HL-60/S4 treated with phorbol 12-myristate 13-acetate at 8.2 ng/mL for 4 days and 3 days (cell line): Measurements from ENCODE around the gene FER1L5.

Experiments used
- in situ Hi-C: fragments of 300-500 bp; cut with MboI; formaldehyde crosslinking; loops from 2 replicates; pipeline ENCODE4 v1.15.0; 2022; ENCODE audit warnings: low sequenced_read_pairs

FER1L5 gene

DNA sequence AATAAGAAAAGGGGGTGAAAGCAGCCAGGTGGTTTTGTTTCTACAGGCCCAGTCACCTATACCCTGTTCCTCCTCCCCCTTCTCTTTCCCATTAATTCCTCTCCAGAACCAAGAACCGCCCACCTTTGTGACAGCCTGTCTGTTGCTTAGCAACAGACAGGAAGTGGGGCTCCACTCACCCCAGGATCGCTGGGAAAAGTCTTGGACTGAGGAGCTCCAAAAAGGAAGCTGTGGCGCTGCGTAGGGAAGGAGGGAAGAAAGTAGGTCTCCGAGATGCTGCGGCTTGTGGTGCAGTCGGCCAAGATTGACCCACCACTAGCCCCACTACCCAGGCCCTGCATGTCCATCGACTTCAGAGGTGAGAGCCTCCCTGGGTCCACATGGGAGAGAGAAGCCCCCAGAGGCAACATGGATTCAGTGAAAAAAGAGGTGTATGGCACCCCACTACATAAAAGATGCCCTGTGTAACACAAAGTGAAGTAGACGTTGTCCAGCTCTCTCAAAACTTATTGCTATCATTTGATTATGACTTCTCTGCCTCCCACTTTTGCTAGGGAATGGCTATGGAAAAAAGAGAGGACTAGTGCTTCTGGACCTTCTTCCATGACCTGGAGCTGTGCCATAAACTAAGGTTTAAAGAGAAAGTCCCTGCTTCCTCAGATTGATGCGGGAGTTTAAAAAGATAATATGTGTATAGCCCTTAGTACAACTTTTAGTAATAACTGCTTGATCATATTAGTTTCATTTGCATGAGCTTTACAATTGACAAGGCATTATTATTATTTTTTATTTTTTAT, at the start of gene FER1L5:
Gene FER1L5, plus strand, starts transcription at position 201 of the 797 bp plus-strand sequence. Its CDS starts 73 bp downstream, at position 274.
- in situ Hi-C loops: no loop called here

DNA sequence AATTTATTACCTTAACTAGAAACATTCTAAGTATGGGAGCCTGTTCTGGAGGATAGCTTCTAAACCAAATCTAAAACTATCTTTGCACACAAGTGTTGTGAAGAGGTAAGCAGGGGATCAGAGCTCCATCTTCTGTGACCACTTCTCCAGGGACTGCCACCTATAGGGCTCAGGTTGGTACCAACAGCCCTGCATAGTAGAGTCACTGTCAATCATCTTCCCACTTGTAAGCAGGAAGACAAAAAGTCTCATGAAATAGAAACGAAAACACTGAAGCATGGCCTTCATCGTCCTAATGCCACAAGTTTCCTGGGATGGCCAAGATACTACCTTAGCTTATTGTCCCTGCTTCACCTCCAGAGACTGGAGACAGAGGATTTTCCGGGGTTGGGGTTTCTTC, 48.3 kb upstream of the FER1L5 start:
- in situ Hi-C loops: no loop called here

DNA sequence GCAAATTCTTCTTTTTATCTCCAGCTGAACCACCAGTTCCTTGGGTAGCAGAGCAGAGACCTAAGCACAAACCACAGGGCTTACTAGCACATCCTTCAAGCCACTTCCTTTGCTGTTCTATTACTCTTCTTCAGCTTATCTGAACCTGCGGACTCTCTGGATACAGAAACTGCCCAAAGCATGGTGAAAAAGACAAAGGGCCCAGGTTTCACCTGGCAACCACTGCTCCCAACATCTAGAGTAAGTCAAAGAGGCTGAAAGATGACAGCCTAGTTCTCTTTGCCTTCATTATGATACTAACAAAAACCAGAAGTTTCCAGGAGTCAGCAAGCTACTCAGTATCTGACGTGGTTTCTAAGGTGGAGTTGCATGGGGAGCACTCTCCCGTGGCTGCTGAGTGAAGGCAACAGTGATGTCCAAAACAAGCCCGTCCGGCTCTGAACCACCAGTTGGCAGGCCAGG, 47.8 kb upstream of the FER1L5 start:
- in situ Hi-C loops: no loop called here

DNA sequence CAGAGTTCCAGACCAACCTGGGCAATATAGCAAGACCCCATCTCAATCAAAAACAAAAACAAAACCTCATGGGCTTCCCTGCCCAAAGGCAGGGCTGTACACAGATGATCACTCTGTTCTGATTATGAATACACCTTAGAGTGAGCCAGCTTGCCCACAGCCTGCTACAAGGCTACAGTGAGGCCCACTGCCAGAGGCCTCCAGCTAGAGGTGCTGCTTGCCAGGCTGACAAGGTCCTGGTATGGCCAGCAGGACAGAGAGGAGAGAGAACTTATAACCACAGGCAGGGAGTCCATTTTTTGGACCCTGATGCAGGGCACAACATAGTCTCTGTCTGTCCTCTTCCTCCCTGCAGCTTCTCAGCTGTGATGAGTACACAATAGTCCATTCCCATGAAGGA, 46.0 kb upstream of the FER1L5 start:
- in situ Hi-C loops: no loop called here

DNA sequence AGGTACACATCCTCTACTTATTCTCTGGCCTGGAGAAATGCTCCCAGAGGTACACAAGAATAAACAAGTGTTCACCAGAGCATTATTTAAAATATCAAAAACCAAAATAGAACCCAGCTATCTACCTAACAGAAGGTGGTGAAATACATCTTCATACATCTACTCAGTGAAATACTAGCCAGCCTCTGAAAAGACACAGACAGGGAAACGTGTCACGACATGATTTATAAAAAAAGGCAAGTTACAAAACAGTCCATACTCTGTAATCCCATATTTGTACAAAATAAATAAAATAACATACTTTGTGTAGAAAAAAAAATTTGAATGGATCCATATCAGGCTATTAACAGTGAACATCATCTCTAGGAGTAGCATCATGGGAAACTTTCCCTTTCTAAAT, 42.6 kb upstream of the FER1L5 start:
- in situ Hi-C loops: no loop called here

DNA sequence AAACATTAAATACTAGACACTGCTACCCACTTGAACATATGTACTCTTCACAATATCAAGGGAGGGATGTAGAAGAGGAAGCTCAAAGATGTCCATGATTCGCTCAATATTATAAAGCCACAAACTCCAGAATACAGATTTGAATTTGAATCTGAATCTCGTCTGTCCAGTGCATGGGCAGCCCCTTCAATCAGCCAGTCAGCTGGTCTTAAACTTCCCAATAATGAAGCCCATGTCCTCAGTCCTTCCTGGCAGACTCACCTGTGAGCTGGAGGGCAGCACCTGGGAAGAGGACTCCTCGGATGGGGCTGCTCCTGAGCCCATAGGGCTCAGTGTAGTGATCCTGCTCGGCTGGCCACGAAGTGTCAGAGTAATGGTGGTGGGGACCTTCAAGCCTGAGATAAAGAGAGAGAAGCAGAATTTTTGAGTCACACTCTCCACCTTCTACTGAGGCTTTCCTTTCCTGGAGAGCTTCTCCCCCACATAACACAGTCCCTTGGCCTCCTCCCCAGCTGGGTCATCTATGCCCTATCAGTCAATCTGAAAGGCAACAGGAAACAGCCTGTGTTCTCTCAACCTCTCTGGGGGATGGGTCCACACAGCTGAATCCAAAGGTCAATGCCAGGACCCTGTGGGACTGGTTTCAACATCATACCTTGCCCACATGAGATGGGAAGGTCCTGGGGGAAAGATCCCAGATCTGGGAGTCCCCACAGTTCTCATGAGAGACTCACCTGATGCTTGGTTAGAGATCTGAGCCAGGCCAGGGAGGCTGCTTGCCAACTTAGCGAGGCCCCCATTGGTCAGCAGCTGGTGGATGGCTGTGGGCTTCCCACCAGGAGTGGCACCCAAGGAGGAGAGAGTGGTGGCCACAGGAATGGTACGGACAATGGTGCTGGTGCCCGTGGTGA, 40.9 kb upstream of the FER1L5 start:
- in situ Hi-C loops: no loop called here

DNA sequence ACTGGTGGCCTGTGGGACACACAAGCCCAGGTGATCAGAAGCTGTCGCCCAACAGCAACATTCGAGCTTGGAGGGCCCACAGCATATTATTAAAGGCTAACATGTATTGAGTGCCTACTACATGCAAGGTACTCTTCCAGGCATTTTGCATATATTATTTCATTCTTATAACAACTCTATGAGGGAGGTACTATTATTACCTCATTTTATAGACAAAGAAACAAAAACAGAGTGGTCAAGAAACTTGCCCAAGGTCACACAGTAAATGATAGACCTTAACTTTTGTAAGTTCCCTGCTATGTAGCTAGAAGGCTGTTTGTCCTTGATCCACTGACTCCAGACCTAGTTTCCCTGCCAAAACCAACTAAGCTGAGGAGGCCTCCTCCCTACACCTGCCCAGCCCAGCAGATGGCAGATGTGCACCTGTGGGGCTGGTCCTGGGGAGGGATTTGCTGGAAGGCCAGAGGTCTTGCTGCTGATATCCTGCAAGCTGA, 40.2 kb upstream of the FER1L5 start:
- in situ Hi-C loops: no loop called here

DNA sequence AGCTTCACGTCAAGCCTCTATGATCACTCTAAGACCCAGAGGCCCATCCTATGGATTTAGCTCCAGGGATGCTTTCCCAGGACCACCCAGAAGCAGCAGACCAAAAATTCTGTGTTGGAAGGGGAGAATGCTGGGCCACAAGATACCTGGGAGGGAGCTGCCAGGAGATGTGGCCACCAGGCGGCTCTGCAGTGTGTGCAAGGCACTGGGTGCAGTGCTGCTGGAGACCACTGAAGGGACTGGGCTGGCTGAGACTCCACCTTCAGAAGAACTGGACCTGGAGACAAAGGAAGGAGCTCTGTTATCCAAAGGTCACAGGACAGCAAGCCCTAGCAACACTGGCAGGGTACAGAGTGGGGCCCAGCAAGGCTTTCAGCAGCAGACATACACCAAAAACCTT, 38.5 kb upstream of the FER1L5 start:
- in situ Hi-C loops: no loop called here

DNA sequence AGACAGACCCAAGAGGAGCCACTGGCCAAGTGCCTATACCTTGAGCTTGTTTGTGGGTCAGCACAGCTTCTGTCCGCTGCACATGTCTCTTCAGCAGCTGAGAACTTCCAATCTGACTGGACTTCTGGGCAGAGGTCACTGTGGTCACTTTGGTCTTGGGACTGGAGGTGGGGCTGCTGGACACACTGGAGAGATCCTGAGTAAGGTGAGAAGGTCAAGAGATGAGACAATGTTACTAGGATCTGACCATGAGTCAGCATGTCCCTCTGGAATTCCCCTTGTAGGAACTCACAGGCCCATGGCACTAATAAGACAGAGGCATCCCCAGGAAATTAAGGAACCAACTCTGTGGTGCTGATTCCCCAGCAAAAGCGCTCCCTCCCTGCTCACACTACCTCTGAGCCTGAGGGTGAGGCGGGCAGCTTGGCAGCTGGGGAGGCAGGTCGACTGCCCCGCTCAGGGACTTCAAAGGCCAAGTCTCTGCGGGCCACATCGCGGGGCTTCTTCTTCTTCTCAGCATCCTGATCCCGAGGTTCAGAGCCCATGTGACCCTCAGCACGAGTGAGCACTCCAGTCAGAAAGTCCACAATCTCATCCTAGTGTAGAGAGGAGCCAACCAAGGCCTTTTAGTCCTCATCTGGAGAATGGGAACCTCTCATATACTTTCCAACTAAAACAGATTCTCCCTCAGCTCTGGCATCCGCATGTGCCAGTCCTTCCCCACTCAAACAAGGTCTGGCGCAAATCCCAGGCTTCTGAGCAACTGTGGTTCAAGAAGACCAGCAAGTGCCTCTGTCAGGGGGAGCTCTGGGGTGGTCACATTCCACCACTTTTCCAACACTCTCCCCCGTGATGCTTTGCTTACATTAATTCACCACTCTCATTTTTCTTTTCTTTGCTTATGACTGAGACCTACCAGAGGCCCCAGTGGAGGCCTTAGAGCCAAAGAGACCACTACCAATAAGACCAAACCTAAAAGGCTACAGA, 33.8 kb upstream of the FER1L5 start:
- in situ Hi-C loops: no loop called here

DNA sequence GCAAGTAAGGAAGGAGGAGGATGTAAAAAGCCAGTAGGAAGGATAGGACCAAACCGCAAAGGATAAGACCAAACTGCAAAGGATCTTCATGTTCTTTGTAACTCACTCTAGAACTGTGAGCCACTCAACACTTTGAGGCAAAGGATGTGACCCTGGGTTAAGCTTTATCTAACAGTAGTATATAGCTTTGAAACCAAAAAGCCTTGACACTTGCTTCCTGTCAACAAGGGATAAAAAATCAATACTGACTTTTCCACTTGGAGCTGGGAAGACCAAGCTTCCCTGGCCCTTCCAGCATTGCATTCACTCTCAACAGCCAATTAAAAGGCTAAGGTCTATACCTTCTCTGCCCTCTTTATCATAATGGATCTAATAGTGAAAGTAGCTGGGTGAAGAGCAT, 26.4 kb upstream of the FER1L5 start:
- in situ Hi-C loops: no loop called here

DNA sequence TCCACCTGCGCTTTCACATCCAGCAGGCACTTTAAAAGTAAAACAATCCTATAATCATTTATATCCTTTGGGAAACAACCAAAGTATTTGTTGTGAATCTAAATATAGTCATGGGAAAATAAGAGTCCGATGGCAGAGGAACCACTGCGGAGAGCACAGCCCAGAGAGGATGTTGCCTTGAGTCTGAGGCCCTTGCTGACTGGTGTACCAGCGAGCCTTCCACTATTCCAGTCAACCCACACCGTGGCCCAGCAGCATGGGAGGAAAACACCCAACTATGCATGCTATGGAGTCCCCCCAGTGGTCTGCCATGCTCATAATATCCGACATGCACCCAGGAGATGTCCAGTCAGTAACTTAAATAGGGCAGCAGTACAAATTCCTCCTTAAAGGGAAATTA, 26.0 kb upstream of the FER1L5 start:
- in situ Hi-C loops: no loop called here

DNA sequence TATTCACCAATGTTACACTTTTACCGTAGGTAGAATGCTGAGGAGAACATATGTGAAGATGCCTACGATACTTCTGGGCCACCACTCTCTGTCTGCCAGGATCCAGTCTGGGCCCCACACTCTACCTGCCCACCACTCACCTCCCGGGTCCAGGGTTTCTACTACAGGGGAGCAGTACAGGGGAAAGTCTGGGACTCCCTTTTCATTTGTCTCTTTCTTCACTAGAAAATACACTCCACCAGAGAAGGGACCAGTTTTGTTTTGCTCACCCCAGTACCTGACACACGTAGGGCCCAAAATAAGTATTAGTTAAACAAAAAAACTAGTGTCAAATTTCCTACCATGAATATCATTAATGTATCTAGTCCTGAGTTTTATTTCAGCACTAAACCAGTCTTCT, 25.6 kb upstream of the FER1L5 start:
- in situ Hi-C loops: no loop called here

DNA sequence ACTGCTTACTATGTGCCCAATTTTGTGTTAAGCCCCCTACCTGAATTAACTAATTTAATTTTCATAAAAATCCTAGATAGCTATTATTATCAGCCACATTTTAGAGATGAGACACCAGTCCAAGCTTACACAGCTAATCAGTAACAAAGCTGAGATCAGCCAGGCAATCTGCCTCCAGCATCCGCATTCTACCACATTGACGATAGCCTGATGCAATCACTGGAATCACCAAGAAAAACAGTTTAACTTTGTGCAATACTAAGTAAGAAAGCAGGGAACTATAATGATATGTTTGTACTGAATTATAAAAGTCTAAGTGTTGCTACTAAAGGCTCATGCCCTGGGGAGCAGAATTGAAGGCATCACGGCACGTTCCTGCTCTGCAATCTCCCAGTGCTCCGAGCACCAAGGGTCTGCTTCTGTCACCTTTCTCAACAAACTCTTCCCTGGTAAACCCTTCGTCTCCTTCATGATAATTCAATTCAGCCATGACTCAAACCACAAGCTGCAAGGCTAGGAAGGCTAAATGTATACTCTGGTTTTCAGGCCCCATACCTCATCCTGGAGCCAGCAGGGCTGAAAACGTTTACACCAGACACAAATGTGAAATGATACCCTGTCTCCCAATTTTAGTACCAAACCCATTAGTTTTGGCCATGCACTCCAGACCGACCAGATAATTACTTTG, 23.8 kb upstream of the FER1L5 start:
- in situ Hi-C loops: no loop called here

DNA sequence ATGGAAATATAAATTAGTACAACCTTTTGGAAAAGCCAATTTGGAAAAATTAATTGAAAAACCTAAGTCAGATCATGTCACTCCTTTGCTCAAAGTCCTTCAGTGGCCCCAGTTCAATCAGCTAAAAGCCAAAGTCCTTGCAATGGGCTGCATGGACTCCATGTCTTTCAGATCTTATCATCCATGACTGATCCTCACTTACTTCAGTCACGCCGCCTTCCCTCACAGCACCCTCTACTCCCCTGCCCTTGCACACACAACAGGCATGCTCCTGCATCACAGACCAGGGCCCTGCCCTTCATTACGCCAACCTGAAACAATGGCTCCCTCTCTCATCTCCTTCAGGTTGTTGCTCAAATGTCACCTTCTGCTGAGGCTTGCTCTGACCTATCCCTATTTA, 20.0 kb upstream of the FER1L5 start:
- in situ Hi-C loops: no loop called here

DNA sequence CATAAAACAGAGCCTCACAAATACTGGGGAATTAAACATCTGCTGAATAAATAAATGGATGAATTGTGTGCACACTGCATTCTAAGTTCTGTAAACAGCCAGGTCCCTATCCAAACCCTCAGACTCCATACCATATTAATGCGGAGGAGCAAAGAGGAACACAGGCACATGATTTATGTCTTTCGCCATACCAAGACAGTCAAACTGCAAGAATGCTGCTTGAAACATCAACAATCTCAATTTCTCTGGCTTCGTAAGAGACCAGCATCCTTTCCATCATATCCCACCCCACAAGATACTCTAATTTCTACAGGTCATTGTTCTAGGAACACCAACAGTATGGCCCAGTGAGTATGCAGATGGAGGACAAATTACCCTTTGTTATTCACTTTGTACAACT, 19.4 kb upstream of the FER1L5 start:
- in situ Hi-C loops: no loop called here

DNA sequence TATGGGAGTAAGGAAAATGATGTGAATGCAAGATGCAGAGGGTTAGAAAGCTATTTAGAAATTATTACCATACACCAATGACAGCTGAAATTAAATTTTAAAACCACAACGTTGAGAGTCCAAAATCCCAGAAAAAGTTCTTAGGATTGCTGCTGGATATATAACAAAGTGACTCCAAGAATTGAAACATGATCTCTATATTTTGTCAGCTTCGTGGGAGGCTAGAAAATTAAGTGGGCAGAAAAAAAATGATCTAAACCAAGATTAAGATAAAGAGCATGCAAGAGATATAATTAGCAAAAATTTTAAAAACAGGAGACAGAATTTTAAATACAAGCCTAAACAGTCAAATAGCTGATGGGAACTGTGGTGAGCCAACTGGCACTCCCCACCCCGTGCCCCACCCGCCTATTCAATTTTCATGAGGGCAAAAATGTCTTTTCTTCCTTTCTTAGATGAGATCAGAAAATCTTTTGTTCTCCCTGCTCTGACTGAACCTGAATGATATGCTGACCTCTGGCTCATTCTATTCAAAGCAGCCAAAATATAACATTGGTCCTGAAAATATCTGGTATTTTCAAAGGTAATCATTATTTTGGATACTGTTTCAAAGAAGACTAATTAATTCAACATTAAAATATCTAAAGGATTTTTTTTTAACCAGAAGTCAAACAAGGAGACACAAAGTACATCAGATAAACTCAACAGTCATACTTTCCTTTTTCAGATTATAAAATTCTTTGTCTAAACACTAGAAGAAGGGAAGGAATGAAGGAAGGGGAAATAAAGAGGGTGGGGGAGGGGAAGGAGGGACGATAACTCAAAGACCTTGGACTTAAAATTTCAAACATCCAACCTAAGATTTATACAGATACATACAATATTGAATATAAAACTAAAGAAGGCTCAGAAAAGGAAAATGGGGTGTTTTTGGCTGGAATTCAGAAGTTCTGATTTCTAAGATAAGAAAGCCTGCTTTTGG, 16.7 kb upstream of the FER1L5 start:
- in situ Hi-C loops: no loop called here

DNA sequence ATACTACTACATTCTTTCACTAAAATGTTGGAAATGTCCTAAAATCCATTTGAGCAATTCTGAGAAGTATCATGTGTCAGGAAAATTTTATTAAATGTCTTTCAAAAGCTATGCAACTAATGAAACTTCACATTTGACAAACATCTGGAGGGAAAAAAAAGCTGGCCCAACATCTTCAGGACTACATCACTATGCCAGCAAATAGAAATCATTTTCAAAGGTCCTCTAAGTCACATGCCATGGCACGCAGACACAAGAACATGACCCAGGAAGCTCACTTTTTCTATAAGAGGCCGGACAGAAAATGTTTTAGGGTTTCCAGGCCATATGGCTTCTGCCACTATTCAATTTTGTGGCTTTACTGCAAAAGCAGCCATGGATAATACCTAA, 16.0 kb upstream of the FER1L5 start:
- in situ Hi-C loops: no loop called here

DNA sequence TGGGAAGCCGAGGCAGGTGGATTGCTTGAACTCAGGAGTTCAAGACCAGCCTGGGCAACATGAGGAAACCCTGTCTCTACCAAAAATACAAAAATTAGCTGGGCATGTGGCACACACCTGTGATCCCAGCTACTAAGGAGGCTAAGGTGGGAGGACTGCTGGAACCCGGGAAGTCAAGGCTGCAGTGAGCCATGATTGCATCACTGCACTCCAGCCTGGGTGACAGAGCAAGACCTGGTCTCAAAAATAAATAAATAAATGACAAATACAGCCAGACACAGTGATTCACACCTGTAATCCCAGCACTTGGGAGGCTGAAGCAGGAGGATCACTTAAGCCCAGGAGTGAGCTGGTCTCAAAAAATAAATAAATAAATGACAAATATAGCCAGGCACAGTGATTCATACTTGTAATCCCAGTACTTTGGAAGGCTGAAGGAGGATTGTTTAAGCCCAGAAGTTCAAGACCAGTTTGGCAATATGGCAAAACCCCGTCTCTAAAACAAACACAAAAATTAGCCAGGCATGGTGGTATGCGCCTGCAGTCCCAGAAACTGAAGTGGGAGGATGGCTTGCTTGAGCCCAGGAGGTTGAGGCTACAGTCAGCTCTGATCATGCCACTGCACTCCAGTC, 10.6 kb upstream of the FER1L5 start:
- in situ Hi-C loops: no loop called here
